ENCODE data around the gene NMT1. TPM values are rescaled to one million over a fixed set of nuclear protein-coding genes. Genes with fewer than 3 reads are reported as not detected.
"Not testable (repeated sequence)": the region's sequence is repeated elsewhere in the genome, so short reads cannot be mapped to it uniquely, and the experiment has no call there.

NMT1 gene
- polyA plus RNA-seq, 5 donors = 58.8 to 74.3 (median 63.0) TPM

DNA sequence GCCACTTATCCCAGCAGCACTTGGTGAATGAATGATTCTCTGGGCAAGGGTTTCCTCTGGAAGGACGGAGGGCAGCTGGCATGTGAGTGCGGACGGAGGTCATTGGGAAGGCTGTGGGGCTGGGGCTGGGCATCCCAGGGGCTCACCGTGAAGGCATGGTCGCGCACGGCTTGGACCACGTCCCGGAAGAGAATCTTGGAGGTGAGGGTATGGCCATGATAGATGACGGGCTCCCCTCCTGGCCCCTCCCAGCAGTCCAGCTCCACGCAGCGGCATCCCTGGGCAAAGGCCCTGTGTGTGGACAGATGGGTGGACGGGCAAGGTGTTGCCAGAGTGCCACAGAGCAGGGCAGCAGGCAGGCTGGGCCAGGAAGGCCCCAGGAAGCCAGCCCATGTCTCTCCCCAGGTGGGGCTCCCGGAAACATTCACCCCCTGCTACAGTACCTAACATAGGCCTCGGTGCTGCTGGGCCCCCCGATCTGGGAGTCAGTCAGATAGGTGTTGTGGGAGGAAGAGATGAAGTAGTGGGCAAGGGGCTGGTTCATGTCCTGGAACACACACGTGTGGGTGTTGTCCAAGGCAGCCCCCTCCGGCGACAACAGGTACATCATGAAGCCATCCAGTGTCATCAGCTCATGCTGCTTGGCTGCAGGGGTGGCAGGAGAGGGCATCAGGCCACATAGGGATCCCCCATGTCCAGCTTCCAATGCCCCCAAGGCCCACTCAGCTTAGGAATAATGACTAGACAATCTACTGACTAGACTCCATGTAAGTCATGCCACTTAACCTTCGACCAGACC is 56.9 kb downstream of the NMT1 start:
- DNase-seq = no peak

GRCh38 chr17:45118691-45119090 is 57.6 kb downstream of the NMT1 start:
- no peak for DNase-seq

DNA sequence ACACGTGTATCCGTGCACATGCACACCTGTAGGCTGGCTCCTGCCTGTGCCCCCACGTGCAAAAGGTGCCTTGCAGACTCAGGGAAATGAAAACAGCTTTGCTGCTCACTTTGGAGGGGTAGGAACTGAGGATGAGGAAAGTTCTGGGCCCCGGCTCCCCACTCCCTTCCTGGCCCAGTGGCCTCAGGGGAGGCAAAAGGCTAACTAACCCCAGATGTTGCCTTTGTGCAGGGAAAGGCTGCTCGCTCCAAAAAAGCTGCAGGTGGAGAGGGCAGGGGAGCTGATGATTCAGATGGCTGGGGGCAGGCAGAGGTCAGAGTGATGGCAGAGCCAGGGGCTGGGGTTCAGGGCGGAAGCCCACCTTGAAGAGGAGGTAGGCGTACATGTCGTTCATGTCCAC is 58.8 kb downstream of the NMT1 start:
- DNase-seq = no peak

DNA sequence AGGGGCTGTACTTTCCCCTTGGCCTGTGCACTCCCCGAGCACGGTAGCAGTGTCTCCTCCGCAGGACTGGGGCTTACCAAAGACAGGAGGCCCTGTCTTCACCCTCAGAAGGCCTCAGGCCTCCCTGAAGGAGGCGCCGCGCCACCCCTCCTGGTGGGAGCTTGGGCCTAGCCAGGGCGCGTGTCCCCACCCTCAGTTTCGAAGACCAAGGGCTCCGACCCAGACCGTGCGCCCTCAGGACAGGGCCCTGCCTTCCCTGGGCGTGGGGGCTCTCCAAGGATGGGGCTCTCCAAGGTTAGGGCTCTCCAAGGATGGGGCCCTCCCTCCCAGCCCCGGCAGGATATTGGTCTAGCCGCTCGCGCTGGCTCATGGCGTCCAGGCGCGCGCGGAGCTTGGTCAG is 59.4 kb downstream of the NMT1 start:
- no peak for DNase-seq

DNA sequence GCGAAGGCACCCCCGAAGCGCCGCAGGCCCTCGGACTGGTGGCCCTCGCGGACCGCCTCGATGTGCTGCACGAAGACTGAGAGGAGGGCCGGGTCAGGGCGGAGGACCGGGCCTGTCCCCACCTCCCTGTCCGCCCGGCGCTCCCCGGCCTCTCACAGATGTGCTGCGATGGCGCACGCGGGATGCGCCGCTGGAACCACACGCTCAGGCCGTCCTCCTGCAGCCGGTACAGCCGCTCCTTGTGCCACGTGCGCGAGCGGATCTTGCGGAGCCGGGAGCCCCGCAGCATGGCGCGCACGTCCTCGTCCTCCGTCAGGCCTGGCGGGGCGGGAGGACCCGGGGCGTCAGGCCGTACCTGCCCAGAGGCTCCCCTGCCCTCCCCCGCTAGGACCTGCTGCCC is 59.9 kb downstream of the NMT1 start:
- DNase-seq = no peak

DNA sequence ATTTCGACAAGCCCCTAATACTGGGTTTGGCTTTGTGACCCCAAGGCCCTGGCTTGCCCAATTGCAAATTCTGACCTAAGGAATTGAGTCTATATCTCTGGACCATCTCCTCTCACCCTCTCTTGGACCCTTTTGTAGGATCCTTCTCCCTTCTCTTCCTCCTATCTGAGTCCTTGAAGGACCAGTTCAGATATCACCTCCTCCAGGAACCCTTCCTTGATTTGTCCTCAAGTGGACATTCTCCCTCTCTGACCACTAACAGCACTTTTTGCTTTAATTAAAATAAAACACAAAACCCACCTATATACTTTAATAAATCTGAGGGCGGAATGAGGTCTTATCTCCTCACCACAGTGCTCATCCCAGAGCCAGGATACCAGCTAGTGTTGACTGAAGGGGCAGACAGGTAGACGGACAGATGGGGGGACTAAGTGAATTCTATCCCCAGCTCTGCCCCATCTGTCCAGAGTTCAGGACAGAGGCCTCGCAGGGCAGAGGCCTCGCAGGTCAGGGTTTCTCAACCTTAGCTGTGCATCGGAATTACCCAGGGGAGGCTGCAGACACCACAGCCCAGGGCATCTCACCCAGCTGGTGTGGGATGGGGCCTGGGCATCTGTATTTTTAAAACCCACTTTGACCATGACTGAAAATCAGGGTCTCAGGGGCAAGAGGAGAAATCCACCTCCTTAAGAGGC is 62.1 kb downstream of the NMT1 start:
- no peak for DNase-seq

DNA sequence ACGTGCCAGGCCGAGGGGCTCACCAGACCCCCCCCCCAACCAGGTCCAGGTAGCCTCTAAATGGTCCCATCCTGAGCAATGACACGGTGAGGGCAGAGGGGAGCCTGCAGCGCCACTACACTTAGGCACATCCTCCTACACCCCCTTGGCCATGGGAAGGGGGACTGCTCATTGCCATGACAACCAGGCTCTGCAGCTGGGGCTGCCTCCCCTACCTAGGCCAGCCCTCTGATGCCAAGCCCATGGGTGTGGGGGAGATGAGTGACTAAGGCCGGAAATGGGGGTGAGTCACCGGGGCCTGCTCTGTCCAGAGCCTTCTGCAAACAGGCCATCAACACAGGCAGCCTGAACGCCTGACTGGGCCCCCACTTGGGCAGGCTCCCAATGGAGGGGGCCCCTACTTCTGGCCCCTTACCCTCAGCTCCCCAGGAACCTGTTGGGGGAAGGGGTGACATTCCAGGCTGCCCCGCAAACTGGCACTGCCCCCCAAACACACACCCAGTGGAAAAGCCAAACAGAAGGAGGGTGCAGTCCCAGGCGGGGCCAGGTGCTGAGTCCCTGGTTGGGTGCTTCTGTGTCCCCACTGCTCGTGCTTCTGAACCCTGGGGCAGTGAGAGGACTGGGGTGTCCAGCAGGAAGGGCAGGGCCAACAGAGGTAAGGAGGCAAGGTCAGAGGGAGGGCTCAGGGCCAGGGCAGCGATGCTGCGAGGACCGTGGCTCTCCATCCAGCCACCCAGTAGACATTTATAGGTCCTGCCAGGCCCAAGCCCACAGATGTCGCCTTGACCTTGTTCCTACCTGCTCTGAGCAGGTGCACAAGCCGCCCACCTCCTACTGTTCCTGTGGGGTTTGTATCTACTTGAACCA is 63.0 kb downstream of the NMT1 start:
- no peak for DNase-seq

GRCh38 chr17:45124797-45125122 is 63.6 kb downstream of the NMT1 start:
- not testable (repeated sequence) for DNase-seq

- no peak for DNase-seq
These were observed 64.4 kb downstream of the NMT1 start for GRCh38 chr17:45125509-45125908.

GRCh38 chr17:45127207-45127547 is 66.1 kb downstream of the NMT1 start:
- no peak for DNase-seq

GRCh38 chr17:45127548-45128300 is 66.6 kb downstream of the NMT1 start:
- DNase-seq = no peak

- DNase-seq = no peak
These were observed 67.2 kb downstream of the NMT1 start for GRCh38 chr17:45128331-45128730.

DNA sequence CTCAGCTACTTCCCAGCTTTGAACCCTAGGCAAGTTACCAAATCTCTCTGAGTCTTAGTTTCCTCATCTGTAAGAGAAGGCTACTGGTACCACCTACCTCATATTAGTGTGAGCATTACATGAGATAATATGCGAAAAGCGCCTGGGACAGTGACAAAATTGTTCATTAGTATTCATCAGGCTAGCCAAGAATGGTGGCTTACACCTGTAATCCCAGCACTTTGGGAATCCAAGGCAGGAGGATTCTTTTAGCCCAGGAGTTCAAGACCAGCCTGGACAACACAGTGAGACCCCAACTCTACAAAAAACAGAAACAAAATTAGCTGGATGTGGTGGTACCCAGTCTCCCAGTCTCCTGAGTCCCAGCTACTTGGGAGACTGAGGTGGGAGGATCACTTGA is 67.9 kb downstream of the NMT1 start:
- no peak for DNase-seq

DNA sequence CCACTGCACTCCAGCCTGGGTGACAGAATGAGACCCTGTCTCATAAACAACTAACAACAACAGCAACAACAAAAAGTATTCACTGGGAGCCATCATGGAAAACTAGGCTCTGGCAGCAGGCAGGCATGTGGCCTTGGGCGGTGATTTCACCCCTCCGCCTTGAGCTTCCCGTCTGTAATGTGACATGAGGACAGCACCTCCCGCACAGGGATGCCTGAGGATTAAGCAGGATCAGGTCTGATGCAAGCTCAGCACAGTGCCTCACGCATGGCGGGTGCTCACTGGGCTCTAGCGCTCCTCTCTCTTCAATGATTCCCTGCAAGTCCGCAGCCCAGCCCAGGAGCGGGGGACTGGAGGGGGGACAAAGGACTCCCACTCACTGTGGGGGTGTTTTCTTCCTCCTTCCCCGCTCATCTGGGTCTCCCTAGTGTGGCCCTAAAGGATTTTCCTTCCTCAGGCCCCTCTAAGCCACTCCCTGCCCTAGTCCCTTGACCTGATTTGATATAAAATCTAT is 68.4 kb downstream of the NMT1 start:
- DNase-seq = no peak

DNA sequence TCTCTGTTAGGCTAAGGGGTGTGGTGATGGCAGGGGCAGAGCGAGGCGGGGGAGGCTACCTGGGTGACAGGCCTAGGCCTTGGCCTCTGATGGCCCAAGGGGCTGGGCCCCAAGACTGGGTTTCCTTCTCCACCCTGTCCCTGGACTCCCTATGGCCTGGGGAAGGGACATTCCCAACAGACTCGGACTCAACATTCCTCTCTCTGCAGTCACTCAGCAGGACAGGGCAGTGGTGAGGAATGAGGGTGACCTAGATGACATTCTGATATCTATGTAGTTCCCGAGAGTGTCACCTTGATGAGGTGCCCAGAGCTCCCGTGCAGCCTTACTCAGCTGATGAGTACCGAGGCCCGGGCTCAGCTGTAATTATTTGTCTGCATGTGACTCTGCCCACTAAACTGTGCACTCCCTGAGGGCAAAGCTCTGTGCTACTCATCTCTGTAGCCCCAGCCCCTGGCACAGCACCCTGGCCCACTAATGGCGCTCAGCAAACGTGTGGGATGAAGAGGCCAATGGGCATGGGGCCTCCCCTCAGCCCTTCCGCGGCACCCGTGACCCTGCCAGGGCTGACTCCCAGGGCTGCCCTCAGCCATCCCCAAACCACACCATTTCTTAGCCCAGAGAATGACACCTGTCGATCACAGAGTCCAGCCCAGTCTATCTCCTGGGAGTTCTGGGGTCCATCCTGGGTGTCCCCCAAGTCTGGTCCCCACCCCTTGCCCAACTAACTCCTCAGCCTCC is 69.0 kb downstream of the NMT1 start:
- DNase-seq = no peak

- DNase-seq = no peak
These were observed 69.8 kb downstream of the NMT1 start for GRCh38 chr17:45130681-45131615.

DNA sequence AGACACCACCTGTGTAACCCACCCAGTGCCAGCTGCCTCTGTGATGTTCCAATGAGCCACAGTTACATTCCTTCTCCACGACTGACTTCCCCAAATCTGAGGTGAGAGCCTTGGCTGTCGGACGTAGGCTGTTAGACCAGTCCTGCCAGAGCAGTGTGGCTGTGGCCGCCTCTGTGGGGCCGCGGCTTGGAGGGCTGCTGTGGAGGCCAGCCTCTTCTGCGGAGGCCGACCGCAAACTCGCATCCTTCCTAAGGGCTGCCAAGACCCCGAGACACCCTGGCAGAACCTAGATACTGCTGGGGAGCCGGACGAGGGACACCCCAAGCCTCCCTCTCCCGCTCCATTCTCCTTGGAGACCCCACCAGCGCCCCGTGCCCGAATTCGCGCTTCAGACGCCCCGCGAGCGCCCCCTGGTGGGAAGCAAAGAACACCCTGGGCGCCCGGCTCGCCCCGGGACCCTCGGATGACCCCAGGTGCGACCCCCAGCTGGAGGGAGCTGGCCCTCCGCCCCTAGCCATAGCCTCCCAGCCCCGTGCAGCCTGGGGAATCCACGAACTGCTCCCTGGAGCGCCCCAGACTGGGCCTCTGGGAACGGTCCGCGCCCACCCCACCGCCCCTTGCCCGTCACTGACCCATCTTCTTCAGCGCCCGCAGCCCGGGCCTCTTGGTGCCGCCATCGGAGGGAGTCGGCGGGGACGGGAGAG is 70.7 kb downstream of the NMT1 start:
- peak in 1 of 2 donors; percentile 45 for DNase-seq

DNA sequence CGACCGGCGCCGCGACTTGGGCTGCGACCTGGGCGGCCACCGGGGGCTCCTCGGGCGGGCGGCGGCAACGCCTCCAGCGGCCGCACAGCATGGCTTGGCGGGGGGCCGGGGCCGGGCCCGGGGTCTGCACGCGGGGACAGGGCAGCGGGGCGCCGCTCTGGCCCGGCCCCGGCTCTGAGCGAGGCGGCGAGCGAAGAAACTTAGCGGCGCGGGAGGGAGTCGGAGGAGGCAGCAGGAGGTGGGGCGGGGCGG is 71.1 kb downstream of the NMT1 start, which contains the start of gene PLCD3:
Gene PLCD3, minus strand, starts transcription at position 196 of the 252 bp plus-strand sequence. Its CDS starts 105 bp downstream, at position 91.
- DNase-seq = no peak

Data from right lung (tissue), 5 donors.